Spleen (tissue), 11 donors: ENCODE data around the gene PPARA. TPM values are rescaled to one million over a fixed set of nuclear protein-coding genes. Genes with fewer than 3 reads are reported as not detected.
A peak's percentile ranks its signal among the peaks of the same experiment; 100 is the strongest.
"Not testable (repeated sequence)": the region's sequence is repeated elsewhere in the genome, so short reads cannot be mapped to it uniquely, and the experiment has no call there.

ENCODE experiments used
- DNase-seq: peaks from one replicate; pipeline ENCODE4 v3.0.0-alpha.2; 2020
- H3K27ac ChIP-seq, 8 donors: fragments of 200-600 bp; sonication (generic) in 7 of 8; 1 replicate in 4 of 8; 2 replicates in 4 of 8; pipeline versions ENCODE4 v1.5.0 to v1.8.0; 2016 to 2021; ENCODE audit warnings: inconsistent platforms in 4 of 8, mild to moderate bottlenecking in 4 of 8, moderate library complexity in 1 of 8
- H3K27me3 ChIP-seq, 7 donors: fragments of 200-600 bp; sonication (generic) in 6 of 7; replicated peaks in 1 of 7; 1 replicate in 4 of 7; 2 replicates in 3 of 7; pipeline versions ENCODE4 v1.5.0 to v1.8.0; 2016 to 2021; ENCODE audit warnings: inconsistent platforms in 3 of 7, mild to moderate bottlenecking in 1 of 7
- H3K36me3 ChIP-seq, 6 donors: fragments of 200-600 bp; sonication (generic) in 5 of 6; 1 replicate in 4 of 6; 2 replicates in 2 of 6; pipeline versions ENCODE4 v1.5.0 to v1.8.0; 2016 to 2021; ENCODE audit warnings: inconsistent platforms in 2 of 6
- H3K4me1 ChIP-seq, 6 donors: fragments of 200-600 bp; sonication (generic) in 5 of 6; 1 replicate in 3 of 6; 2 replicates in 3 of 6; pipeline versions ENCODE4 v1.5.0 to v1.8.0; 2016 to 2021; ENCODE audit warnings: inconsistent platforms in 3 of 6
- H3K4me3 ChIP-seq, 8 donors: fragments of 200-600 bp; sonication (generic) in 7 of 8; 1 replicate in 4 of 8; 2 replicates in 4 of 8; pipeline versions ENCODE4 v1.5.0 to v1.8.0; 2016 to 2021; ENCODE audit warnings: inconsistent platforms in 4 of 8, mild to moderate bottlenecking in 4 of 8, moderate library complexity in 2 of 8
- H3K9me3 ChIP-seq, 8 donors: fragments of 200-600 bp; sonication (generic) in 7 of 8; 1 replicate in 4 of 8; 2 replicates in 4 of 8; pipeline versions ENCODE4 v1.5.0 to v1.8.0; 2016 to 2021; ENCODE audit warnings: inconsistent platforms in 4 of 8
- POLR2A ChIP-seq, 3 donors: fragments of 450-650 bp; IDR thresholded peaks; one replicate each; pipeline ENCODE4 v1.5.1; 2017; ENCODE audit warnings: antibody characterized with exemption in 3 of 3, mild to moderate bottlenecking in 1 of 3
- POLR2AphosphoS5 ChIP-seq, 3 donors: sonication (generic); formaldehyde crosslinking; IDR thresholded peaks; one replicate each; pipeline ENCODE4 v1.5.1; 2017; ENCODE audit warnings: antibody characterized with exemption in 3 of 3
- WGBS, 5 donors: extraction: QIAGEN DNeasy Blood & Tissue Kit in 3 of 5; methylation state at CpG; one replicate each; pipeline versions ENCODE4 v1.1.5 to v1.1.7; 2013 to 2018; 5-methylcytosine and 5-hydroxymethylcytosine counted together
- intact Hi-C: fragments of 100-400 bp; cut with DNase I; formaldehyde crosslinking; loops from one replicate; pipeline ENCODE4 v1.15.0; 2023; ENCODE audit warnings: low total_unique reads
- polyA plus RNA-seq, 3 donors: library from polyadenylated mRNA; stranded (reverse); fragments of 200-250 nt; gene quantifications; one replicate each; pipeline ENCODE4 v1.2.1, GENCODE V29; 2013
- total RNA-seq, 7 donors: library from RNA; depleted of rRNA in 3 of 7; stranded (reverse); fragments of >200 nt in 3 of 7; fragmentation: NEBNext Ultra II Directional in 4 of 7; extraction: Animal tissue kit (Norgen Biotek cat#: 25700) in 4 of 7; gene quantifications; one replicate each; pipeline versions ENCODE4 v1.1.0 to v1.2.1, GENCODE V29; 2016 to 2021
- TF ChIP-seq, protein P1 (sequence below), 11 experiments: fragments of 200-600 bp in 7 of 11; fragments of 450-650 bp in 4 of 11; sonication (generic) in 4 of 11; IDR thresholded peaks in 8 of 11; conservative IDR thresholded peaks in 3 of 11; 1 replicate in 7 of 11; 2 replicates in 4 of 11; pipeline versions ENCODE4 v1.4.0 to v1.8.0; 2016 to 2021; ENCODE audit warnings: antibody characterized with exemption in 11 of 11, inconsistent platforms in 4 of 11, mild to moderate bottlenecking in 1 of 11
- donor health status: healthy with polysubstance abuse.
- donor health status: DM: no; HTN: no; CAD: no; lungs with moderate emphysema.
- donor health status: DM: no; HTN: no; CAD: no.
- donor health status: Bipolar disorder and iron deficiency.
- donor health status: healthy.
- donor health status: DM: no; HTN: no; CAD: no.
- donor health status: DM: yes; HTN: yes; CAD: no.

The PPARA gene
- total and polyA plus RNA-seq, 10 donors = 2.0 to 40.9 (median 22.6) TPM

DNA sequence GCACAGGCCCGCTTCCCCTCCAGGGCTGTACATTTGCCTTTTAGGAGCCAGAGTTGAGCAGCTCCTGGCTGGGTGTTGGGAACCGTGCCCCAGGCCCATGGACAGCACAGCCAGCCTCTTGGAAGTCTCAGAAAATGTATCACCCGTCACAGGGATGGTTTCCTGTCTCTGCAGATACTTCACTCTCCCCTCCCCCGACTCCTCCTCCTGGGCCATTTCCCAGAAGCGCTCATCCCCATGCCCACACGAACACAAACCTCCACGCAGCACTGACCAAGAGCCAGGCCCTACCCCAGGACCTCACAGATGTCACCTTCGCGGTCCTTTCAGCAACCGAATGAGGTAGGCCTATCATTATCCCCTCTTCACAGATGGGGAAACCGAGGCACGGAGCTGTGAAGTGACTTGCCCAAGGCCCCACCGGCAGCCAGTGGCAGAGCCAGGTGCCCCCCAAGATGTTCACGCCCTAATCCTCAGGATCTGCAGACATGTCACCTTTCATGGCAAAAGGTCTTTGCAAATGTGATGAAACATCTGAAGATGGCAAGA, 13.0 kb upstream of the PPARA start:
- Histone ChIP-seq H3K4me1 (peaks cover 0 to 3% (median 0%) of the 10 kb centered on the region in 6 donors), H3K9me3 (no peaks in the 10 kb centered on the region), H3K4me3 (no peak overlapping the region), H3K36me3 (no peaks in the 10 kb centered on the region), H3K27me3 (no peaks in the 10 kb centered on the region), H3K27ac (peak overlapping the region in 1 of 8 donors; percentile 21)
- 78 to 89% (median 85%) methylated on average over 13 to 14 of the region's 14 CpGs for WGBS, 5 donors
- intact Hi-C loops = no loop called here
- peak; percentile 50 for DNase-seq
- TF ChIP-seq POLR2AphosphoS5 (IDR thresholded peaks at IDR 0.05) (no peak), POLR2A (IDR thresholded peaks at IDR 0.05) (no peak)
- TF ChIP-seq, protein P1, sequence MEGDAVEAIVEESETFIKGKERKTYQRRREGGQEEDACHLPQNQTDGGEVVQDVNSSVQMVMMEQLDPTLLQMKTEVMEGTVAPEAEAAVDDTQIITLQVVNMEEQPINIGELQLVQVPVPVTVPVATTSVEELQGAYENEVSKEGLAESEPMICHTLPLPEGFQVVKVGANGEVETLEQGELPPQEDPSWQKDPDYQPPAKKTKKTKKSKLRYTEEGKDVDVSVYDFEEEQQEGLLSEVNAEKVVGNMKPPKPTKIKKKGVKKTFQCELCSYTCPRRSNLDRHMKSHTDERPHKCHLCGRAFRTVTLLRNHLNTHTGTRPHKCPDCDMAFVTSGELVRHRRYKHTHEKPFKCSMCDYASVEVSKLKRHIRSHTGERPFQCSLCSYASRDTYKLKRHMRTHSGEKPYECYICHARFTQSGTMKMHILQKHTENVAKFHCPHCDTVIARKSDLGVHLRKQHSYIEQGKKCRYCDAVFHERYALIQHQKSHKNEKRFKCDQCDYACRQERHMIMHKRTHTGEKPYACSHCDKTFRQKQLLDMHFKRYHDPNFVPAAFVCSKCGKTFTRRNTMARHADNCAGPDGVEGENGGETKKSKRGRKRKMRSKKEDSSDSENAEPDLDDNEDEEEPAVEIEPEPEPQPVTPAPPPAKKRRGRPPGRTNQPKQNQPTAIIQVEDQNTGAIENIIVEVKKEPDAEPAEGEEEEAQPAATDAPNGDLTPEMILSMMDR (IDR thresholded peaks at IDR 0.05 in 8 of 11, conservative IDR thresholded peaks at IDR 0.05 in 3 of 11) = no peak

DNA sequence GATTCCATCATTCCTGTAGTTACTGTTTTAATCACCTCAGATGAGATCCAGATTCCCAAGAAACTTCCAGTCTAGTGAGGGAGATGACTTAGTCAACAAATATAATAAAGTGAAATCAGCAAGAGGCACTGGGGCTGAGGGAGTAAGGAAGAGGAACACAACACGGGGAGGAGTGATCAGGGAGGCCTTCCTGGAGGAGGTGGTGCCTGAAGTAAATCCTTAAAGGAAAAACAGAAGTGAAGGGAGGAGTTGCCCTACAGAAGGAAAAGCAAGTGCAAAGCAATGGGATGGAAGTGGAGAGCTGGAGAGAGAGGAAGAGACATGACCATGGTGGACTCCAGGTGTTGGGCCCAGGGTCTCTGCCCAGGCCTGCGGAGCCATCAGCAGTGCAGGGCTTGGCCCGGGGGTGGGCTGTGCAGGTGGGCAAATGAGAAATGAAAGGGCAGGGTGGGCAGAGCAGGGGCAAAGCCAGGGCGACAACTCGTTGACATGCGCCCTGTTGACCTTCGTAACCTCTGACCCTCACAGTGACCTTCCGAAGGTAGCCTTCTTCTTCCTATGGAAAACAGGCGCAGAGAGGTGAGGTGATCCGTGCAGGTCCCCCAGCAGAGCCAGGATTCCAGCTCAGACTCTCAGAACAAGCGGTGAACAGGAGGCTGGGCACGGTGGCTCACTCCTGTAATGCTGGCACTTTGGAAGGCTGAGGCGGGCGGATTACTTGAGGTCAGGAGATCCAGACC, 12.1 kb upstream of the PPARA start:
- Histone ChIP-seq H3K4me3 (no peak overlapping the region), H3K4me1 (peaks cover 0 to 3% (median 0%) of the 10 kb centered on the region in 6 donors), H3K27me3 (no peaks in the 10 kb centered on the region), H3K9me3 (no peaks in the 10 kb centered on the region), H3K36me3 (no peaks in the 10 kb centered on the region), H3K27ac (no peak overlapping the region)
- intact Hi-C loops = no loop called here
- DNase-seq = peak; percentile 53
- TF ChIP-seq, protein P1 (IDR thresholded peaks at IDR 0.05 in 8 of 11, conservative IDR thresholded peaks at IDR 0.05 in 3 of 11) = no peak
- TF ChIP-seq POLR2A (IDR thresholded peaks at IDR 0.05) = no peak
- no peak for TF ChIP-seq POLR2AphosphoS5 (IDR thresholded peaks at IDR 0.05)
- WGBS, 5 donors = 84 to 92% (median 87%) methylated on average over 13 to 14 of the region's 14 CpGs

DNA sequence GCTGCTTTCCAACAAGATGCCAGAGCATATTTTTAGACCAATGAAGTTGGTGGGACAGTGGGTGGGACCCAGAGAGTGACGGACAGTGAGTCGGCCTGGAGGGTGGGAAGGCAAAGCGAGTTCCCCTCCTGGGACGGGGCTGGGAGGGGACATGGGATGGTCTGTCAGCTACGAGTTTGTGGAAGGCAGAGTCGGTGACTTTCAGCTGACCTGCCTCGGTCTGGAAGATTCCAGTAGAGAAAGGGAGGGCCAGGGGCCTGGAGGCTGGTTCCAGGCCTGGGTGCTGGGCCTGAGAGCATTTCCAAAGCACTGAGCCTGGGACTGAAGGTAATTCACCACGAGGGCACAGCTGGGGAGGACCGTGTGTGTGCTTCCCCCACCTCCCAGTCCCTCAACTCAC, 10.9 kb upstream of the PPARA start:
- DNase-seq = peak; percentile 45
- H3K27me3 ChIP-seq, H3K4me3 ChIP-seq, H3K4me1 ChIP-seq, intact Hi-C loops, H3K36me3 ChIP-seq, H3K9me3 ChIP-seq: not testable (repeated sequence)
- 64 to 83% (median 68%) methylated on average over 7 to 9 of the region's 9 CpGs for WGBS, 5 donors
- H3K27ac ChIP-seq = peak overlapping the region in 5 of 8 donors; percentile 32 to 70 (median 46)

DNA sequence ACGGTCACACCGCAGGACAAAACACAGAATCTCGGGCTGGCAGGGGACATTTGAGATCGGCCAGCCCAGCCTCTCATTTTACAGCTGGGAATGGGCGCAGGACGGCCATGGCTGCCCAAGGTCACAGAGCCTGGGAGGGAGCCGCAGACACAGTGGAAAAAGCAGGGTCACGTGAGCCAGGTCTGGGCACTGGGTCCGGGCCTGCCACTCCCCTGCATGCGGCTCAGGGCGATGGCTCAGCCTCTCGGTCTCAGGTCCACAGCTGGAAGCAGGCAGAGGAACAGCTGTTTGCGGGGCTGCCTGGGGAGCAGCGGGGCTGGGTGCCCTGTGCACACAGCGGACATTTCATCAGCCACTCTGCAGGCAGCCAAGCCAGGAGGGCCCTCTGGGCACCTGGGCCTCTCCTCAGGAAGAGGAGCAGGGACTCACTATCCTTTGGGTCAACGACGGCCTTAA, 10.4 kb upstream of the PPARA start:
- no peaks in the 10 kb centered on the region for H3K27me3 ChIP-seq
- H3K27ac ChIP-seq = peak overlapping the region in 4 of 8 donors; percentile 37 to 70 (median 56)
- H3K9me3 ChIP-seq = no peaks in the 10 kb centered on the region
- intact Hi-C loops = no loop called here
- WGBS, 5 donors = 77 to 90% (median 85%) methylated on average over 8 to 17 of the region's 17 CpGs
- no peak overlapping the region for H3K4me3 ChIP-seq
- DNase-seq = peak; percentile 67
- H3K4me1 ChIP-seq = peaks cover 0 to 3% (median 0%) of the 10 kb centered on the region in 6 donors
- TF ChIP-seq, protein P1 (IDR thresholded peaks at IDR 0.05 in 8 of 11, conservative IDR thresholded peaks at IDR 0.05 in 3 of 11) = no peak
- TF ChIP-seq POLR2A (IDR thresholded peaks at IDR 0.05) (no peak), POLR2AphosphoS5 (IDR thresholded peaks at IDR 0.05) (no peak)
- H3K36me3 ChIP-seq = no peaks in the 10 kb centered on the region
